Measurements from ENCODE around the gene GPD2. TPM values are rescaled to one million over a fixed set of nuclear protein-coding genes. Genes with fewer than 3 reads are reported as not detected.

GPD2 gene
- total RNA-seq, 1 experiment from 2014 or later: 58.3 TPM

DNA sequence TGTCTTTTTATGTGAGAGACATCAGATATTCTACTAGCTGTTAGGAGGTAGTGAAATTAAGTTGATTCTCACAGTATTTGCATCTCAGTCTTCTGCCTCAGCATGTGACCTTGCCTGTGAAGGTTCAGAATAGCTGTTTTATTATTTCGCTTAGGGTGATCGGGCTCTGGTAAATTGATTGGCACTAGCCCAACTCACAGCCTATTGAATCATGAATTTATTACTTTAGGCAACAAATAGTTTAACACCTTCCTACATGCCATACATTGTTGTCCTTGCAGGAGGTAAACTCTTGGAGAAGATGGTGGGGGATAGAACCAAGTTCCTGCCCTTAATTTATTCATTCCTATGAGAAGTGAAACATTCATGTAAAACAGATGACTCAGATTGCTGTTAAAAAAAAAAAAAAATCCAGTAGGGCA is 101.9 kb downstream of the GPD2 start:
- Mint-ChIP-seq H3K4me1 (ENCODE audit: low read depth, unreplicated experiment) (peaks cover 8% of the 10 kb centered on the region), H3K27ac (ENCODE audit: unreplicated experiment) (no peak overlapping the region), H3K9me3 (ENCODE audit: unreplicated experiment) (no peaks in the 10 kb centered on the region), H3K27me3 (ENCODE audit: insufficient read depth, unreplicated experiment) (no peaks in the 10 kb centered on the region), H3K36me3 (ENCODE audit: insufficient read depth, unreplicated experiment) (peaks cover 20% of the 10 kb centered on the region), H3K4me3 (ENCODE audit: unreplicated experiment) (no peak overlapping the region)
- no peaks in the 10 kb centered on the region for H3K9me3 ChIP-seq
- H3K36me3 ChIP-seq (ENCODE audit: control insufficient read depth, insufficient read depth, low read length): no peaks in the 10 kb centered on the region
- CTCF ChIA-PET: no interaction called here
- POLR2A ChIA-PET: no interaction called here
- DNase-seq: no peak
- TF ChIP-seq, protein P1, sequence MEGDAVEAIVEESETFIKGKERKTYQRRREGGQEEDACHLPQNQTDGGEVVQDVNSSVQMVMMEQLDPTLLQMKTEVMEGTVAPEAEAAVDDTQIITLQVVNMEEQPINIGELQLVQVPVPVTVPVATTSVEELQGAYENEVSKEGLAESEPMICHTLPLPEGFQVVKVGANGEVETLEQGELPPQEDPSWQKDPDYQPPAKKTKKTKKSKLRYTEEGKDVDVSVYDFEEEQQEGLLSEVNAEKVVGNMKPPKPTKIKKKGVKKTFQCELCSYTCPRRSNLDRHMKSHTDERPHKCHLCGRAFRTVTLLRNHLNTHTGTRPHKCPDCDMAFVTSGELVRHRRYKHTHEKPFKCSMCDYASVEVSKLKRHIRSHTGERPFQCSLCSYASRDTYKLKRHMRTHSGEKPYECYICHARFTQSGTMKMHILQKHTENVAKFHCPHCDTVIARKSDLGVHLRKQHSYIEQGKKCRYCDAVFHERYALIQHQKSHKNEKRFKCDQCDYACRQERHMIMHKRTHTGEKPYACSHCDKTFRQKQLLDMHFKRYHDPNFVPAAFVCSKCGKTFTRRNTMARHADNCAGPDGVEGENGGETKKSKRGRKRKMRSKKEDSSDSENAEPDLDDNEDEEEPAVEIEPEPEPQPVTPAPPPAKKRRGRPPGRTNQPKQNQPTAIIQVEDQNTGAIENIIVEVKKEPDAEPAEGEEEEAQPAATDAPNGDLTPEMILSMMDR (IDR thresholded peaks at IDR 0.05; ENCODE audit: insufficient read depth in 1 of 2, low read depth in 1 of 2, low read length in 1 of 2, severe bottlenecking in 1 of 2, unreplicated experiment in 1 of 2): no peak
- H3K27me3 ChIP-seq (replicated peaks; ENCODE audit: control insufficient read depth, insufficient read depth, low read length): no peaks in the 10 kb centered on the region
- intact Hi-C loops (cut with micrococcal nuclease; ENCODE audit: unreplicated experiment): loop anchor here (5.0 kb wide), 1 partner anchor 354 kb away; no protein-coding TSS in a partner anchor
- H3K4me3 ChIP-seq (ENCODE audit: low read depth, low read length): no peak overlapping the region
- BruUV-seq (replicated peaks): no TSS peak
- peaks cover 9% of the 10 kb centered on the region; the same call in 1 of the 2 replicates for H3K4me1 ChIP-seq

DNA sequence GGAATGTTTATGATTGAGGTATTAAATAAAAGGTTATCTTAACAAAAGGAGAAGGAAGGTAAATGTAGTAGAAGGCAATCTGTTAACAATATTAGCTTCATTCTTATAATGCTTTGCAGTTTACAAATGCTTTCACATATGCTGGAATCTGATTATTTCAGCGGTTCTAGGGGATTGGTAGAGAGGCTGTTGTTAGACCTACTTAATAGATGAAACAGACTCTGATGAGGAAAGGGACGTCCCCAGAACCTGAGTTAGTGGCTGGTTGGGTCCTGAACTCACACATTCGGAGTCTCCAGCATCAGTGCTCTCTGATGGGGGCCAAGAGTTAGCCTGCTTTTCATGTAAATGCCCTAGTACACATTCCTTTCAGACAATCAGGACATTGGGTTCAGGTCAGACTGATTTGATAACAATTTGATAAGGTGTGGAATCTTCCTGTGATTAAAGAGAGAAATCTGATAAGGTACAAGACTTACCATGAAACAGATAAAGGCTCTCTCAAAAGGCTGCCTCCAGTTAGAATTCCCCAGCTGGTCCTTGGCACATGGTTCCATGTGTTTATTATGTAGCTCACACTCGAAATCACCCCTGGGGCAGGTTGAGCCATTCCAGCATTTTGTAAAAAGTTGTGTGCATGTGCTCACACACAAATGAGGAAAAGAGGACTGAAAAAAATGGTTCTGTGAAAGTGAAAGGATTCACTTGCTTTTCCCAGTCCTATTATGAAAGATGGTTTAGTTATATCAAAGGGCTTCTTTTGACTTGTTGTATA is 103.1 kb downstream of the GPD2 start:
- TF ChIP-seq, protein P1 (IDR thresholded peaks at IDR 0.05; ENCODE audit: insufficient read depth in 1 of 2, low read depth in 1 of 2, low read length in 1 of 2, severe bottlenecking in 1 of 2, unreplicated experiment in 1 of 2): no peak
- Mint-ChIP-seq H3K27me3 (ENCODE audit: insufficient read depth, unreplicated experiment) (no peaks in the 10 kb centered on the region), H3K4me3 (ENCODE audit: unreplicated experiment) (no peak overlapping the region), H3K4me1 (ENCODE audit: low read depth, unreplicated experiment) (peaks cover 8% of the 10 kb centered on the region), H3K9me3 (ENCODE audit: unreplicated experiment) (no peaks in the 10 kb centered on the region), H3K27ac (ENCODE audit: unreplicated experiment) (no peak overlapping the region), H3K36me3 (ENCODE audit: insufficient read depth, unreplicated experiment) (peaks cover 16% of the 10 kb centered on the region)
- Histone ChIP-seq H3K9me3 (no peaks in the 10 kb centered on the region), H3K27me3 (replicated peaks; ENCODE audit: control insufficient read depth, insufficient read depth, low read length) (no peaks in the 10 kb centered on the region), H3K4me3 (ENCODE audit: low read depth, low read length) (no peak overlapping the region), H3K4me1 (peaks cover 9% of the 10 kb centered on the region; the same call in 1 of the 2 replicates), H3K36me3 (ENCODE audit: control insufficient read depth, insufficient read depth, low read length) (no peaks in the 10 kb centered on the region)
- POLR2A ChIA-PET: interaction anchor here (0.7 kb wide), 1 partner anchor 52 kb away, joined by 3 read pairs; no protein-coding TSS in a partner anchor
- BruUV-seq (replicated peaks): no TSS peak
- intact Hi-C loops (cut with micrococcal nuclease; ENCODE audit: unreplicated experiment): loop anchor here (5.0 kb wide), 1 partner anchor 353 kb away; no protein-coding TSS in a partner anchor
- CTCF ChIA-PET: no interaction called here
- DNase-seq: no peak

DNA sequence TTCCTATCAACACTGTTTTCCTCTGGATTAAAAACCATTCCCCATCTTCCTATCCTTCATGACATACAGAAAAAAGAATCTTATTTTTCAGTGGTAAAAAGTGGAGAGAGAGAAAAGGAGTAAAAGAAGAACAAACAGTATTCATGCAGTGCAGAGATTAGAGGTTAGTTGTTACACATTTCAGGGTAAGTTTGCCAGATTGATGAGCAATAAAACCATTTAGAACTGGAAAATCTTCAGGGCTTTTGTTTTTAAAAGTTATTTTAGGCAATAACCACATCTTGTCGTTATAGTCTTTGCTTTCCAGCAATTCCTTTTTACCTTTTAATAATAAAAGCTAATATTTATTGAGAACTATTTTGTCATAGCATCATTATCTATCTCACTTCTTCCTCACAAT is 104.5 kb downstream of the GPD2 start:
- peaks cover 8% of the 10 kb centered on the region for H3K4me1 Mint-ChIP-seq (ENCODE audit: low read depth, unreplicated experiment)
- POLR2A ChIA-PET: no interaction called here

More for the DNA sequence above, 104.5 kb downstream of the GPD2 start:
- no peaks in the 10 kb centered on the region for H3K9me3 Mint-ChIP-seq (ENCODE audit: unreplicated experiment)
- no peak overlapping the region for H3K27ac Mint-ChIP-seq (ENCODE audit: unreplicated experiment)
- no TSS peak for BruUV-seq (replicated peaks)
- Histone ChIP-seq H3K4me1 (peaks cover 9% of the 10 kb centered on the region; the same call in 1 of the 2 replicates), H3K36me3 (ENCODE audit: control insufficient read depth, insufficient read depth, low read length) (no peaks in the 10 kb centered on the region), H3K27me3 (replicated peaks; ENCODE audit: control insufficient read depth, insufficient read depth, low read length) (no peaks in the 10 kb centered on the region), H3K4me3 (ENCODE audit: low read depth, low read length) (no peak overlapping the region), H3K9me3 (no peaks in the 10 kb centered on the region)
- H3K36me3 Mint-ChIP-seq (ENCODE audit: insufficient read depth, unreplicated experiment): peaks cover 16% of the 10 kb centered on the region
- CTCF ChIA-PET: no interaction called here
- H3K4me3 Mint-ChIP-seq (ENCODE audit: unreplicated experiment): no peak overlapping the region
- H3K27me3 Mint-ChIP-seq (ENCODE audit: insufficient read depth, unreplicated experiment): no peaks in the 10 kb centered on the region
- no peak for DNase-seq
- intact Hi-C loops (cut with micrococcal nuclease; ENCODE audit: unreplicated experiment): no loop called here
- TF ChIP-seq, protein P1 (IDR thresholded peaks at IDR 0.05; ENCODE audit: insufficient read depth in 1 of 2, low read depth in 1 of 2, low read length in 1 of 2, severe bottlenecking in 1 of 2, unreplicated experiment in 1 of 2): no peak

Measured in Caco-2 (cell line).